ENCODE results near the gene SMAD7. TPM values are rescaled to one million over a fixed set of nuclear protein-coding genes. Genes with fewer than 3 reads are reported as not detected.

Gene SMAD7
- total and polyA plus RNA-seq, 7 donors = 13.2 to 29.1 (median 19.0) TPM

DNA sequence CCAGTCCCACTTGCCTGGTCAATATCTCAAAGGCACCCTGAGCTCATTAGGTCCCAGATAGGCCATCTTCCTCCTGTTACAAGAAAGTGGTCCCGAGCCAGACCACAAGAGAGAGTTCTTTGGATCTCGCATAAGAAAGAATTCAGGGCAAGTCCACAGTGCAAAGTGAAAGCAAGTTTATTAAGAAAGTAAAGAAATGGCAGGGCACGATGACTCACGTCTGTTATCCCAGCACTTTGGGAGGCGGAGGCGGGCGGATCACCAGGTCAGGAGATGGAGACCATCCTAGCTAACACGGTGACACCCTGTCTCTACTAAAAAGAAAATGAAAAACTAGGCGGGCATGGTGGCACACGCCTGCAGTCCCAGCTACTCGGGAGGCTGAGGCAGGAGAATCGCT is 10.8 kb upstream of the SMAD7 start:
- Histone ChIP-seq H3K27ac (peak overlapping the region in 1 of 4 donors; percentile 49), H3K4me3 (no peak overlapping the region), H3K36me3 (no peaks in the 10 kb centered on the region), H3K9me3 (no peaks in the 10 kb centered on the region), H3K27me3 (no peaks in the 10 kb centered on the region), H3K4me1 (peaks cover 0 to 31% (median 17%) of the 10 kb centered on the region in 4 donors)
- intact Hi-C loops (cut with DNase I) = no loop called here
- no peak for TF ChIP-seq POLR2AphosphoS5 (IDR thresholded peaks at IDR 0.05)
- DNase-seq = no peak
- WGBS, 2 donors = 79 to 85% methylated on average over 12 of the region's 12 CpGs

- Histone ChIP-seq H3K4me1 (peaks cover 0 to 44% (median 30%) of the 10 kb centered on the region in 4 donors), H3K9me3 (no peaks in the 10 kb centered on the region), H3K27me3 (no peaks in the 10 kb centered on the region), H3K4me3 (no peak overlapping the region), H3K27ac (peak overlapping the region in 2 of 4 donors; percentile 8 to 38), H3K36me3 (no peaks in the 10 kb centered on the region)
- 76 to 88% methylated on average over 17 of the region's 17 CpGs for WGBS, 2 donors
- intact Hi-C loops (cut with DNase I) = loop anchor here (10.0 kb wide), 1 partner anchor 1325 kb away; the partner anchor contains the start of genes CXXC1 and MBD1
- TF ChIP-seq POLR2AphosphoS5 (IDR thresholded peaks at IDR 0.05) = peak in 1 of 4 donors; percentile 11
- TF ChIP-seq CTCF (IDR thresholded peaks at IDR 0.05) = no peak
- no peak for DNase-seq
These were observed 9.5 kb upstream of the SMAD7 start for GRCh38 chr18:48959921-48960920.

DNA sequence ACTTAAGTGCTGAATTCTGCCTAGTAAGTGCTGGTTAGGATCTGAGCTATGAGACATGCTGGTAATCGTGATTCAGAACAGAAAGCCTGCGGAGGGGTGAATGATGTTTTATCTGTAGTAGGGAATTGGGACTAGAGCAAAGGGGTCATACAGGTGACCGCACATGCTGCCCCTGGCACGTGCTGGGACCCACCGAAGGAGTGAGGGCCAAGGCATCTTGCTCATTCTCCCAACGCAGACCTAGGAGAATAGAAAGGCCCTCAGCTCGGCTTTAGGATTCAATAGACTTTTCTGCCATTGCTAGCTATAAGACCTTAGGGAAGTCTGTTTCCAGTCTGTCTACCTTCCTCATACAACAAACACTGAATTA is 8.8 kb upstream of the SMAD7 start:
- no peak for DNase-seq
- Histone ChIP-seq H3K9me3 (no peaks in the 10 kb centered on the region), H3K4me3 (no peak overlapping the region), H3K36me3 (no peaks in the 10 kb centered on the region), H3K4me1 (peaks cover 0 to 50% (median 37%) of the 10 kb centered on the region in 4 donors), H3K27ac (no peak overlapping the region), H3K27me3 (no peaks in the 10 kb centered on the region)
- intact Hi-C loops (cut with DNase I) = loop anchor here (10.0 kb wide), 1 partner anchor 1325 kb away; the partner anchor contains the start of genes CXXC1 and MBD1
- WGBS, 2 donors = 87 to 94% methylated on average over 7 of the region's 7 CpGs
- TF ChIP-seq POLR2A (IDR thresholded peaks at IDR 0.05) (no peak), EP300 (IDR thresholded peaks at IDR 0.05) (no peak)

- DNase-seq = no peak
- H3K4me1 ChIP-seq = peaks cover 0 to 45% (median 36%) of the 10 kb centered on the region in 4 donors
- H3K27me3 ChIP-seq = no peaks in the 10 kb centered on the region
- no peak overlapping the region for H3K4me3 ChIP-seq
- TF ChIP-seq POLR2A (IDR thresholded peaks at IDR 0.05) = no peak
- no peak for TF ChIP-seq POLR2AphosphoS5 (IDR thresholded peaks at IDR 0.05)
- TF ChIP-seq EP300 (IDR thresholded peaks at IDR 0.05) = no peak
- TF ChIP-seq CTCF (IDR thresholded peaks at IDR 0.05) = no peak
- no peaks in the 10 kb centered on the region for H3K9me3 ChIP-seq
- H3K36me3 ChIP-seq = no peaks in the 10 kb centered on the region
- intact Hi-C loops (cut with DNase I) = loop anchor here (10.0 kb wide), 1 partner anchor 1326 kb away; the partner anchor contains the start of genes CXXC1 and MBD1
- WGBS, 2 donors = 95 to 96% methylated on average over 6 of the region's 6 CpGs
- no peak overlapping the region for H3K27ac ChIP-seq
These were observed 8.2 kb upstream of the SMAD7 start for GRCh38 chr18:48958951-48959350.

GRCh38 chr18:48957616-48958015 is 6.9 kb upstream of the SMAD7 start:
- TF ChIP-seq CTCF (IDR thresholded peaks at IDR 0.05) = no peak
- H3K36me3 ChIP-seq = no peaks in the 10 kb centered on the region
- WGBS, 2 donors = 74 to 85% methylated on average over 4 of the region's 4 CpGs
- H3K27ac ChIP-seq = peak overlapping the region in 3 of 4 donors; percentile 77 to 96 (median 93)
- H3K4me1 ChIP-seq = peaks cover 0 to 44% (median 35%) of the 10 kb centered on the region in 4 donors
- H3K27me3 ChIP-seq = no peaks in the 10 kb centered on the region
- DNase-seq = no peak
- H3K4me3 ChIP-seq = no peak overlapping the region
- intact Hi-C loops (cut with DNase I) = loop anchor here (10.0 kb wide), 1 partner anchor 1327 kb away; the partner anchor contains the start of genes CXXC1 and MBD1
- H3K9me3 ChIP-seq = no peaks in the 10 kb centered on the region
